RKO (cell line): Measurements from ENCODE around the gene CMKLR1.

Experiments
- DNase-seq: peaks from one replicate; pipeline ENCODE4 v3.0.0-alpha.2; 2016; ENCODE audit warnings: low spot score

CMKLR1 gene

DNA sequence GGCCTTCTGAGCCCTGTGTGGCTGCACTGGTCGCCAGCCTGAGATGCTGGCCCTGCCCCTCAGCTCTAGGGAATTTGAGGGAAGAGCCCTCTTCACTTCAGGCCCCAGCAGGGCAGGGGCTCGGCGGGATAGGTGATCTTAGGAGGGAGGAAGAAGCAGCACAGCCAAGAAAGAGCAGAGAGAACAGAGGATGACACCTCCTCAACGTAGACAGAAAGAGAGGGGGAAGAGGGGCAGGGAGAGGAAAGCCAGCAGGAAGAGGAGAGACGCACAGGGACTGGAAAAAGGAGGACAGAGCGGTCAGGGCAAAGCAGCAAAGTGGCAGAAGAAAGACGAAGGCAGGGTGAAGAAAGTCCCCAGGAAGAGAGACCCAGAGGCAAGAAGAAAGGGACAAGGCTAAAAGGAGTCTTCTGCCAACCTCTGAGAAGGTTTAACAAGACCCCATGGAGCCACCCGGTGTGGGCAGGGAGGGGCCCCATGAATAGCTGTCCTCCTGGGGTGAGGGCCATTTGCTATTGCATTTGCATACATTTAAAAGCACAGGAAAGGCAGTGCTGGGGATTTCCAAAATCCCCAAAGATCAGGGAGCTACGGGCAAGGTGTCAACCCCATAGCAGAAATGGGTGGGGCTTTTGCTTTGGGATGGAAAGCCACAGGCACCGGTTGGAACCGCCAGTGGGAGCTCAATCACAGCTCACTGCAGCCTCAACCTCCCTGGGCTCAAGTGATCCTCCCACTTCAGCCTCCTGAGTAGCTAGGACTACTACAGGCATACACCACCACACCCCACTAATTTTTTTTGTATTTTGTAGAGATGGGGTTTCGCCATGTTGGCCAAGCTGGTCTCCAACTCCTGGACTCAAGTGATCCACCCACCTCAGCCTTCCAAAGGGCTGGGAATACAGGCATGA, 22.7 kb downstream of the CMKLR1 start:
- no peak for DNase-seq

DNA sequence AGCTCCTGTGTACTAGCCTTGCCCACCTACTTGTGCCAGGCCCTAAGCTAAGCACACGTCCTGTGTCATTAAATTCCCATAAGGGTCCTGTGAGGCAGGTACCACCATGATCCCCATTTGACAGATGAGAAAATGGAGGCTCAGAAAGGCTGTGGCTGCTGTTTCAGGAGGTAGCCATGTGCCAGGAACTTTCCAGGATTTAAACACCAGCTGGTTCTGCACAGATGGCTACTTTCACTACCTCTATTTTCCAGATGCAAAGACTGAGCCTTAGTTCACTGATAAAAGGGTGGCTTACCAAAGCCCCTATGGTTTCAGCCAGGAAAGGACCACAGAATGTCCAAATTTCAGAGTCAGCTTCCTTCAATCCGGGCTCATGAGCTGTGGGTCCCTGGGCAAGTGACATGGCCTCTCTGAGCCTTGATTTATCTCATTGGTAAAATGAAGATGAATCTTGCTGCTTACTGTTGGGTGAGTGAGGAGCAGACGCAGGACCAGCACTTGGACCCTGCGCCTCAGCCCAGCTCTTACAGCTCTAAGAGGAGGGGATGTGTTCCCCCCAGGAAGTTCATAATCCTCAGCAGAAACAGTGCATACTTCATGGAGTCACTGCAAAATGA, 23.5 kb downstream of the CMKLR1 start:
- DNase-seq = no peak

DNA sequence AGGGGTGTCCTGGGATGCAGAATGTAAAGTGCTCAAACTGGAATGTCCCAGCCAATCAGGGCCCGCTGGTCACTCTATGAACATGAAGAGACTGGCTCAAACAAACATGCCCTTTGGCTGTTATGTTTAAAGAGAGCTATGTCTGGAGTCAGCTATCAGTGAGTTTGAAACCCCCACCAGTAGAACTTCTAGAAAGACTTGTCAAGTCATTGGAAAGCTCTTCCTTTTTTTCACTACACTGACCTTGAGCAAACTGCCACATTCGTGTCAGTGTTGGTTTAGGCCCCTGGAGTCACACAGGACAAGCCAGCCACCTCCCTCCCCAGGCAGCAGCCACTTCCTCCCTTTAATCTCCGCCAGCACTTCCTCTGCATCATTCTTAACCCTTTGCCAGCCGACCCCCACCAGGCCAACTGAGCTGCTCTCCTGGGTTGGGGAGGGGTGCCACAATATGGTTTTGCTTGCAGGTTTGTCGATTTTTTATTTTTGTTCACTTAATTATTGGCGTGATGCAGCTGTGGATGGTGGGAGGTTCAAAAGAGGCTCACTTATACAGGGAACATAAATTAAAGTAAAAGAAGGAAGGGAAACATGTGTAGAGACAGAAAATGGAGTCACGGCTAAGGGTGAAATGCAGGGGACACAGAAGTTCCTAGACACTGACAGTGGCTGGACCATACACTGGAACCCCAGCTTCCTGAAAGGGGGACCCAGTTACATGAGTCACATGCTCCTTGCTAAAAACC, 25.3 kb downstream of the CMKLR1 start:
- no peak for DNase-seq

DNA sequence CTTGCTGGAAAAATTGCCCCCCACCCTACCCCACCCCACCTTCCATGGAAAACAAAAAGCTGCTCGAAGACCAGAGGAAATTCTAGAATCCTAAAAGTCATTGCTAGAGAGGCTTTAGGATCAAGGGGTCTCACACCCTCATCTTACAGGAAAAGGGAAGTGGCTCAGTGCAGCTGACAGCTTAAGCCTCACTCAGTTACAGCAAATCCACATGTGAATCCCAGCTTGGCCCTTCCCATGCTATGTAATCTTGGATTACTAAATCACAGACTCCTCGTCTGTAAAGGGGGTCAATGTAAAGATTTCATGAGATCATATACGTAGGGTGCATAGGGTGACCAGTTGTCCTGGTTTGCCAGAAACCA, 25.9 kb downstream of the CMKLR1 start:
- no peak for DNase-seq

DNA sequence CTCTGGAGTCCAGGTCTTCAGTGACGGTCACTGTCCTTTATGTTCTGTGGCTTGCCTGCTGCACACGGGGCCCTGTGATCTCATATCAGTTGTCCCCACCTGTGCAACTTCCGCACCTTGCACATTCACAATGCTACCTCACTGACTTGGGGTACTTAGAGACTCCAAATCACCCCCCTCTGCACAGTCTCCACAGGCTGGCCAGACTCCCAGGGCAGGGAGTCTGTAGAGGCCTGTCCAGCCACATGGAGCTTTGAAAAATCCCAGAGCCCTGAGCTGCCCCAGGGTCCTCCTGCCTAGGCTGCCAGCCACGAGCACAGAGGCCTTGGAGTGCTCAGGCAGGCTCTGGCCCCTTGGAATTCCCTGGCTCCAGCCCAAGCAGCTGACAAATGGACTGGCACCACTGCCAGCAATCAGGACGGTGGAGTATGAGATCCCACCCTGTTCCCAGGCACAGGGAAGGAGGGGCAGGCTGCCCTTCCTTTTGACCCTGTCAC, 26.4 kb downstream of the CMKLR1 start:
- DNase-seq = no peak

DNA sequence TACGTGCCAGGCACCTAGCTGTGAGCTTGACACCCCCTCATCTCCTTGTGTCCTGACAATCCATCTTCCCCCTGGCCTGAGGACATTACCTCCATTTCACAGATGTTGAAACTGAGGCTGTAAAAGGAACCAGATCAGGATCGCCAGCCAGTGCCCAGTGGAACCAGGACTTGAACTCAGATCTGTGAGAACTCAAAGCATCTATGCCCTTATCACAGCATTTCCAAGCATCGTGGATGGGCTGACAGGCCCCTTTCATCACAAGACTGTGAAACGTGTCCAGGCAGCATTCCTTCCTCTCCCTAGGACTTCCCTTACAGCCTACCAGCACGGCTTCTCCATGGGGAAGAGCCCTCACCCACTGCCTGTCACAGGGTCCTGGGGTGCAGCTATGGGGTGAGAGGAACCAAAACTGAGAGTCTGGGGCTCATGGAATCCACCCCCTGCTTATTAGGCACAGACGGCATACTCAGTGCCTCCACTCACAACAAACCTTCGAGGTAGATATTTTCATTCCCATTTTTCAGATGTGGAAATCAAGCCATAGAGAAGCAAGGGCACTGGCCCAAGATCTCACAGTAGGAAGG, 26.9 kb downstream of the CMKLR1 start:
- DNase-seq = no peak

DNA sequence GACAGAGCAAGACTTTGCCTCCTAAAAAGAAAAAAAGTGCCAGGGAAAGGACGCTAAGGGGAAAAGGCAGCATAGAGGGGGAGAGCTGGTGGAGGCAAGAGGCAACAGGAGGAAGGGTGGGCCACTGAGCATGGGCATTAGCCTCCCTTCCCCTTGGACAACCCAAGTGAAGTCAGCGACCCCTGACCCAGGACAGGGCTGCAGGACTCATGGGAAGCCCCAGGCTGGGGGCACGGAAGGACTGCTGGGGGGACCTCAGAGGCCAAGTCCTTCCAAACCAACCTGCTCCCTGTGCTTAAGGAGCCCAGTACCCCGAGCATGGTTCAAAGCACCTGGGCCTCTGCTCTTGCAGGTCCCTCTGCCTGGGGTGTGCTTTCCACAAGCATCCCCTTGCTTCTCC, 27.5 kb downstream of the CMKLR1 start:
- DNase-seq = no peak

DNA sequence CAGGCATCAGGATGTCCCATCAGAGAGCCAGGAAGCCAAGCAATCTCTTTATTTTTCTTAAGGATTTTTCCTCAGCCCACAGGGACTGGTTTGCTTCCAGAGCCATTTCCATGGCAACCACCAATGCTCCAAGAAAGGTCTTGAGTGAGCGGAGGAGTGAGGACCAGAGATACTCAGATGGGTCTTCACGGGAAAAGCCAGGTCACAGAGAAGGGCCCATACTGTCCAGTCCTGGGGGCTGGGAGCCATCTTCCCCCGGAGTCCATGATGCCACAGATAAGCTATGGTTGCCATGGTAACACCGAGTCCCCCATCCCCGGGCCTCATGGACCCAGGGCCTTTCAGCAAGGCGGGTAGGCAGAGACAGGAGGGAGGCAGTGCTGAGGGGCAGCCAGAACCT, 28.6 kb downstream of the CMKLR1 start:
- no peak for DNase-seq

DNA sequence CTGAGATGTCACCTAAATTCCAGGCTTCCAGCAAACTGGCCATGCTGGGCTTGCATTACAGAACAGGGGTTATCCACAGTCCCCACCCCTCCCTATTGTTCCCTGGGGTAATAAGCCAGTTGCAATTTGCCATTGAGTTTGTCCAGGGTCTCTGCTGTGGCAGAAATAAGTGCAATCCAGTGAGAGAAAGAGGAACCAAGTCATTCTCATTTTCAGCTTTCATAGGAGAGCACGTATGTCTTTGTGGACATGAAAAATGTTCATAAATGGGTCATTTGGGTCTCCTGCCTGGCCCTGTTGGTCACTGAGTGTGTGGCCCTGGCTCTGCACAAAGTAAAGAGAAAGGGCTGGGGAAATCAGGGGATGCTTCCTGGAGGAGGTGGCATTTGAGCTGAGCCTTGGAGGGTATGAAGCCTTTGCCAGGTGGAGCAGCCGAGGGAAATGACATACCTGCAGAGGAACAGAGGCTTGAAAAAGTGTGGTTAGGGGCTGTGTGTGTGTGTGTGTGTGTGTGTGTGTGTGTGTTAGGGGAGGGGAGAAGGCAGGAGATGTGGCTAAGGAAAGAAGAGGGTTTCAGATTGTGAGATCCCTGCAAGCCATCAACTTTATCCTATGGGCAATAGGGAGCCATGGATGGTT, 29.3 kb downstream of the CMKLR1 start:
- DNase-seq = no peak

DNA sequence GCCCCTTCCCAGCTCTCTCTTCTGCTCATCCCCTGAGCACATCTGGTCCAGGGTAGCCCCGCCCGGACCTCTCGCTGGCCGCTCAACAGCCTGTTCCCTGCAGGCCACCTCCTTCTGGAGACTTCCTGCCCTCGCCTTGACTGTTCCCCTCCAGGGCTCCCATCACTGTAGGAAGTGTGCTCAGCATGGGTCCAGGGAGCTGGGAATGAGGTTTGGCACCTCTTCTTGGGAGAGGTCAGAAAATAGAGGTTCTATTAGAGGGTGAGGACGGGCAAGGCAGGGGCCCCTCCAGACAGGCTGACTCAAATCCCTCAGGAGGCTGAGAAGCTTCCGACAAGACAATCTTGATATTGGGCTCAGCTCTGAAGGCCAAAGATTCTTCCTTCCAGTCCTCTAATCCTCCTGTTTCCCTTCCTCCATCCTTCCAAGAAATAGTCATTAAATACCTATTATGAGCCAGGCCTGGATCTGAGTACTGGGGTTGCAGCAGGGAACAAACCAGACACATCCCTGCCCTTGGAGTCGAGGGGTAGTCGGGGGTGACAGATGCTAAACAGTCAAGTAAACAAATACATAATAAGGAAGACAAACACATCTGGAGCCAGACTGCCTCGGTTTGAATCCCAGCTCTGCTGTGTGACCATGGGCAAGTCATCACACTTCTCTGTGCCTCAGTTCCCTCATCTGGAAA, 30.6 kb downstream of the CMKLR1 start:
- DNase-seq = no peak

DNA sequence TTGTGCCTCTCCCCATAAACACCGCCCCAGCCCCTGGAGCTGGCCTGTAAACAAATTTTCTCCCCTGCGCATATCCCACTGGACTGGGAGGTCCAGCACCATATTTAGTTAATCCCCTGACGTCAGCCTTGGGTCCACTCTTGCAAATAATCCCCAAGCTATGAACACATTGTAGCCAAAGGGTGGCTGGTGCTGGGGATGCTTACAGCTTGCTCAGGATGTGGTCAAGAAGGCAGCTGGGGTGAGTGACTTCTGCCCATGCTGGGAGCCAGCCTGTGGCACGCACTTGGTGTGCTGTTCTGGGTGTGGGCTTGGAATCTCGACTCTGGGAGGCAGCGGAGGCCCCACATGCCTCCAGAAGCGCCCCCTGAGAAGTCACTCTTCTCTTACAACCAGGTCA, 32.1 kb downstream of the CMKLR1 start:
- DNase-seq = no peak

DNA sequence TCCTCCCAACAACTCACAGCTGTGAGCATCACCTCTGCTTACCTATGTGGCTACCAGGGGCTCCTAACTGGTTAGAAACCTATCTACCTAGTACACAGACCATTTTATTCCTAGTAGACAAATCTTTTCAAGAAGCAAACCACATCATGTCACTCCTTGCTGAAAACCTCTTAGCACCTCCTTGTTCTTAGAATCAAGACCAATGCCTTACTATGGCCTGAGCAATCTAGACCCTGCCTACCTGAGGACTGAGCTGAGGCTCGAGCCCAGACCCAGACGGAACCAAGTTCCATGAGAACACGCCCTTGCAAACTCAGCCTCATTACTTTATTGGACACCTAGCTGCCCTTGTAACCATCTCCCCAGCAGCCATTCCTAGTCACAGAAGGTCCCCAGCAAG, 32.6 kb downstream of the CMKLR1 start:
- DNase-seq = no peak

DNA sequence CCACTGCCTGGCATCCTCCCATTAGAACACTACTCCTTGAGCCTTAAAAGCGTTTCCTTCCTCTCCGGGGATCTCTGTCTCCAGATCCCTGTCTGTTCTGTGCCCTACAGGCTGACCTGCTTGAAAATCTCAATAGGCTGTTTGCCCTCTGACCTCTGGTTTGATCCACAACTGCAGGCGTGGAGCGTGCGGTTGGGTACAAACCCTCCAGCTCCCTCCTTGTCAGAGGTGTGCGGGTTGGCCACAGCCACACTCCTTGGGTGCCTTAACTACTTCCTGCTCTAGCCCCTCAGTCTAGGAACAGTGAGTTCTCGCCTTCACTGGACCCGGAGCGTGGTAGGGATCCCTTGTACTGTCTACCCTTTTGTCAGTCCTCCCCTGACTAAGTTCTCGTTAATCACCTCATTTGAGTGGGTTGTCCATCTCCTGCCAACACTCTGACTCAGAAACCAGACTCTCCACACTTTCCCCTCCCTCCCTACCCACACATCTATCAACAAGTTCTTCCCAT, 33.1 kb downstream of the CMKLR1 start:
- DNase-seq = peak; percentile 36

DNA sequence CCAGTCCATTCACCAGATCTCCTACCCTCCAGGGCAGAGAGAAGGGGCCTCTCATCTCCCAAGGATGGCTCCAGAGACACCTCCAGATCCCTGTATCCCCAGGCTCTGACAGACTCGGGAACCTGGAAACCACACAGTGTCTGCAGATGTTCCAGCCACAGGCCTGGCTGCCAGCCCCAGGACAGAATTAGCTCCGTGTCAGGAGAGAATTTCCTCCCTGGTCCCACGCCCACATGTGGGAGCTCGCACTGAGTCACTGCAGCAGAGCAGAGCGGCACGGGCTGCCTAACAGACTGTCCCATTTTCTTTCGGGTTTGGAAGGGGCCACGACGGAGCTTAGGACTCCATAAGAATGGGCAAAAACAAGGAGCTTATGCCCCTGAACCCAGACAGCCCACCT, 33.6 kb downstream of the CMKLR1 start:
- peak; percentile 35 for DNase-seq

DNA sequence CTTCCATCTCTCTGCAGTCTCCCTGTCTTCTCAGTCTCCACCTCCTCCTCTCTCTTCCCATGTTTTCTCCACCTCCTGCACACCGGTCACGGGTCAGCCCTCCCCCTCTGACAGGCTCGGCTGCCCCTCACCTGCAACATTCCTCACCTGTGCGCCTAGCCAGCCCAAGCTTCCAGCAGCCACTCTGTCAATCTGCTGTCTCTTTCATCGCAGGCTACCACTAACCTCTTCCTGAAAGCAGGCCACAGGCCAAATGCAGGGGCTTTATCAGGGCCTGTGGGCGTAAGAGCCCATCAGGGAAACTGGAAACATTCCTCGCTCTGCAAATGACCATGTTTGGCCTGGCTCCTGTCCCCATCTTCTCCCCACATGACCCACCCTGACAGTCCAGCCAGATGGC, 34.5 kb downstream of the CMKLR1 start:
- DNase-seq = no peak

DNA sequence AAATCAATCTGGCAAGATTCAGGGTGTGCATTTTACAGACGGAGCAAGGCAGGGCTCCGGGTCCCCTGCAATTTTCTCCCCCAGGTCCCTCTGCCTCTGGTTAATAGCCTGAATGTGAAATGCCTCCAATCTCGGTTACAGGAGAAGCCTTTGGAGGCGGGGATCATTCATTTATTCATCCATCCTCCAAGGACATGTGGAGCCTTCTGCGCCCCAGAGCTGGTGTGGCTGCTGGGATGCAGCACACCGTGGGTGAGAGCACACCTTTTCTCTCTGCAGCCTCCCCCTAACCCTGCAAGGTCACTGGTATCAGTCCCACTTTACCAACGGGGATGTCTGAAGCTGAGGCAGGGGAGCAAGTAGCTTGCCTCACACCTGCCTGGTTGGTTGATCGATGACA, 35.4 kb downstream of the CMKLR1 start:
- DNase-seq = no peak

DNA sequence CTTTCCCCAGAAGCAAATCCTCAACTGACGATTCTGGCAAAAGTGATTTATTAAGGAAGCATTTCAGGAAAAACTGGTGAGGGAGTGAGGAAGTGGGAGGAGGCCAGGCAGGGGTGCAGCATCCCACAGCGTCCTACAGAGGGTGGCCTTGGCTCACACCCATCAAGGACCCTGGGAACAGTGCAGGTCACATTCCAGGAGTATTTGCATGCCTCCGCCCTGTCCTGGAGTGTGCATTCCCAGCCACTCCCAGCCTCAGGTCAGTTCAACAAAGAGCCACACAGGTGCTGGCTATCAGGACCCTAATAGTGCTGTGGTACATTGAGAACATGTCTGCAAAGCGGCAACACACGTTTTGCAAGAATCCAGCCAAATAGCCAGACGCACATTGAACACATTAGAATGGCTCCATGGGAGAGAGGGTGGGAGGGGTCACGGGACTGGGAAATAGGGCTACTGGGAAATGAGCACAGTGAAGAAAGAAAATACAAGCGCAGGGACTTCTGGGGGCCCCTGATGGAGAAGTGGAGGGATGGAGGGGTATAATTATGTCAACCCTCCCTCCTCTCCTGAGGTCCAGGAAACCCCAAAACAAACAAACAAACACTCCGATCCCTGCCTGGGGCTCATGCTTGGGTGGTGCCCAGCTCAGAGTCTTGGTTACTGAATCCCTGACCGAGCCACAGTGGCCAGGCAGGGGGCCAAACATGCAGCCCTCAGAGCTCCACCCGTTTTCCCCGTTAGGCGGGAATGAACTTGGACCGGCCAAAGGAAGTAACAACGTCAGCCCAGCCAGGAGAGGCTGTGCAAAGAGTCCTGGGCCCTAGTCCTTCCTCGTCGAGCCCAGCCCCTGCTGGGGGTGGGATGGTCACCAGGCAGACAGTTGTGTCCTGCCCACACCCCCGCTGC, 36.5 kb downstream of the CMKLR1 start:
- DNase-seq = no peak

DNA sequence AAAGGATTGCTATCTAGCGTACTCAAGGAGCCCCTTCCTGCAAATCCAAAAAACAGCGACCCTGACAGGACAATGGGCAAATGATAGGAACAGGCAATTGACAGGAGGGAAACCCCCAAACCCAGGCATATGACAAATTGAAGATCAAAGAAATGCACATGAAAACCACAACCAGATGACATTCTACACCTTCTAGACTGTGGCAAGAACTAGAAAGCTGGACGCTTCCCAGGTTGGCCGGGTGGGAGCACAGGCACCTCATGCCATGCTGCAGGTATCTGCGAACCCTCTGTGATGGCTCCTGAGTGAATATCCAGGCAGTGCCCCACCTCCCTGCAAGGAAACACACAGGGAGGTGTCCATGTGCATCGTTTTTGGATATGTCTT, 37.1 kb downstream of the CMKLR1 start:
- no peak for DNase-seq

DNA sequence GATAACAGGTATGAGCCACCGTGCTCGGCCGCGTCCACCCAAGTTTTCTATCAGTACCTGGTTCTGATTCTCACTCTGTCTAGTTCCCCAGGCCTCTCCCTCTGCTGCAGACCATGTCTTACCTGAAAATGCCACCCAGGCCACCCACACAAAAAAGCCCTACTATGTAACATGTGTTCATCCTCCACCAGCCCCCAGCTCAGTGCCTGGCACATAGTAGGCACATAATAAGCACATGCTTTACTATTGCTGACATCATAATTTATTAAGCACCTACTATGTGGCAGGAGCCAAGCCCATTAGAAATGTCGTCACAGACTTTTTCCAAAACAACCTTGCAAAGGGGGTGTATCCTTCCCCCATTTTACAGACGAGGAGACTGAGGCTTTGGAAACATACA, 37.8 kb downstream of the CMKLR1 start:
- DNase-seq = no peak
